Measurements from ENCODE around the gene FER. TPM values are rescaled to one million over a fixed set of nuclear protein-coding genes. Genes with fewer than 3 reads are reported as not detected.
"Not testable (repeated sequence)": the region's sequence is repeated elsewhere in the genome, so short reads cannot be mapped to it uniquely, and the experiment has no call there.

The FER gene
- total RNA-seq, 1 donor from 2014 or later: 19.2 TPM

GRCh38 chr5:109041317-109041716, 293.6 kb downstream of the FER start:
- H3K9me3 ChIP-seq: no peaks in the 10 kb centered on the region
- intact Hi-C loops (cut with DNase I): no loop called here
- no peak for DNase-seq (ENCODE audit: extremely low spot score in 2 of 2)
- no peak overlapping the region for H3K4me3 ChIP-seq
- H3K4me1 ChIP-seq: no peaks in the 10 kb centered on the region
- no peak overlapping the region for H3K27ac ChIP-seq
- H3K36me3 ChIP-seq: no peaks in the 10 kb centered on the region
- H3K27me3 ChIP-seq: no peaks in the 10 kb centered on the region
- TF ChIP-seq POLR2AphosphoS5 (IDR thresholded peaks at IDR 0.05; ENCODE audit: insufficient read depth in 1 of 2, low read depth in 1 of 2) (no peak), POLR2A (IDR thresholded peaks at IDR 0.05) (no peak)
- TF ChIP-seq, protein P1, sequence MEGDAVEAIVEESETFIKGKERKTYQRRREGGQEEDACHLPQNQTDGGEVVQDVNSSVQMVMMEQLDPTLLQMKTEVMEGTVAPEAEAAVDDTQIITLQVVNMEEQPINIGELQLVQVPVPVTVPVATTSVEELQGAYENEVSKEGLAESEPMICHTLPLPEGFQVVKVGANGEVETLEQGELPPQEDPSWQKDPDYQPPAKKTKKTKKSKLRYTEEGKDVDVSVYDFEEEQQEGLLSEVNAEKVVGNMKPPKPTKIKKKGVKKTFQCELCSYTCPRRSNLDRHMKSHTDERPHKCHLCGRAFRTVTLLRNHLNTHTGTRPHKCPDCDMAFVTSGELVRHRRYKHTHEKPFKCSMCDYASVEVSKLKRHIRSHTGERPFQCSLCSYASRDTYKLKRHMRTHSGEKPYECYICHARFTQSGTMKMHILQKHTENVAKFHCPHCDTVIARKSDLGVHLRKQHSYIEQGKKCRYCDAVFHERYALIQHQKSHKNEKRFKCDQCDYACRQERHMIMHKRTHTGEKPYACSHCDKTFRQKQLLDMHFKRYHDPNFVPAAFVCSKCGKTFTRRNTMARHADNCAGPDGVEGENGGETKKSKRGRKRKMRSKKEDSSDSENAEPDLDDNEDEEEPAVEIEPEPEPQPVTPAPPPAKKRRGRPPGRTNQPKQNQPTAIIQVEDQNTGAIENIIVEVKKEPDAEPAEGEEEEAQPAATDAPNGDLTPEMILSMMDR (IDR thresholded peaks at IDR 0.05): no peak

DNA sequence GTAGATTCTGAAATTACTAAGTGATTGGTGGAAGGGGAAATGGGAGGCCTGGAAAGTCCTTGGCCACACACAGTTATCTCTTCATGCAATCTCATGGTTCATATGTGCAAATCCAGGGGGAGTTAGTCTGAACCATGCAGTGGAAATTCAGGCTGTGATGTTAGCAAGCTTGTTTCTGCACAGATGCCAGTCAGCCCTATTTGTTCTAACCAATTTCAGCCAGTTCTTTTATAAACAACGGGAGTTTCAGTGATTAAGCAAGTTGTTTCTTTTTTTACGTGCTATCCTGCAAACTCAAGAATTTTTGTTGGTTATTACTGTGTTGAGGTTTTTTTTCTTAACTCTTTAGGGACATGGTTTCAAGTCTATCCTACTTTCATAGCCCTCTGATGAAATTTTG, 298.0 kb downstream of the FER start:
- no peaks in the 10 kb centered on the region for H3K4me1 ChIP-seq
- no peaks in the 10 kb centered on the region for H3K27me3 ChIP-seq
- TF ChIP-seq POLR2AphosphoS5 (IDR thresholded peaks at IDR 0.05; ENCODE audit: insufficient read depth in 1 of 2, low read depth in 1 of 2) (no peak), POLR2A (IDR thresholded peaks at IDR 0.05) (no peak)
- TF ChIP-seq, protein P1 (IDR thresholded peaks at IDR 0.05): no peak
- H3K9me3 ChIP-seq: no peaks in the 10 kb centered on the region
- H3K4me3 ChIP-seq: no peak overlapping the region
- intact Hi-C loops (cut with DNase I): no loop called here
- no peak for DNase-seq (ENCODE audit: extremely low spot score in 2 of 2)
- no peaks in the 10 kb centered on the region for H3K36me3 ChIP-seq
- no peak overlapping the region for H3K27ac ChIP-seq

- Histone ChIP-seq H3K4me3 (no peak overlapping the region), H3K27ac (no peak overlapping the region), H3K36me3 (no peaks in the 10 kb centered on the region), H3K4me1 (no peaks in the 10 kb centered on the region), H3K27me3 (no peaks in the 10 kb centered on the region), H3K9me3 (no peaks in the 10 kb centered on the region)
- TF ChIP-seq POLR2A (IDR thresholded peaks at IDR 0.05): no peak
- no peak for TF ChIP-seq POLR2AphosphoS5 (IDR thresholded peaks at IDR 0.05; ENCODE audit: insufficient read depth in 1 of 2, low read depth in 1 of 2)
- TF ChIP-seq, protein P1 (IDR thresholded peaks at IDR 0.05): no peak
- intact Hi-C loops (cut with DNase I): no loop called here
- no peak for DNase-seq (ENCODE audit: extremely low spot score in 2 of 2)
These were observed 301.9 kb downstream of the FER start for GRCh38 chr5:109049565-109049964.

- H3K27me3 ChIP-seq; DNase-seq (ENCODE audit: extremely low spot score in 2 of 2); H3K4me3 ChIP-seq; H3K27ac ChIP-seq; H3K4me1 ChIP-seq; H3K9me3 ChIP-seq; H3K36me3 ChIP-seq; intact Hi-C loops (cut with DNase I): not testable (repeated sequence)
These were observed 302.6 kb downstream of the FER start for GRCh38 chr5:109050321-109050720.

DNA sequence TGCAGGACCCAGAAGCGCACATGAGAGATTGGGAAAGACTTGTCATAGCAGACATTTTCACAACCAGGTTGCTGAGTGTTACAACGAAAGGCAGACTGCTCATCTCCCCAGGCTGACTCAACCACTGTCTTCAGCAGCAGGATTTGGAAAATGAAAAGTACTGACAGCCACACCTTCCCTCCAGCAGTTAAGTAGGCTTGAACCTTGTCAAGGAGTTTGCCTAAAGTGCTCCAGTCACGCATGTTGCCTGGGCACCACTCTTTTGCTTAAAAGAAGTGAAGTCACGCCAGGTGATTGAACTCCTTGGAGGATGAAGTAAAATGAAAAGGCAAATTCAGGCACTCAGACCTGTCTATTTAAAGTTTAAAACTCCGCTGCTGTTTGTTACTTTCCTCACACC, 304.5 kb downstream of the FER start:
- intact Hi-C loops (cut with DNase I); DNase-seq (ENCODE audit: extremely low spot score in 2 of 2): not testable (repeated sequence)

GRCh38 chr5:109053995-109054417, 306.3 kb downstream of the FER start:
- H3K27ac ChIP-seq: no peak overlapping the region
- no peaks in the 10 kb centered on the region for H3K27me3 ChIP-seq
- TF ChIP-seq, protein P1 (IDR thresholded peaks at IDR 0.05): no peak
- TF ChIP-seq POLR2AphosphoS5 (IDR thresholded peaks at IDR 0.05; ENCODE audit: insufficient read depth in 1 of 2, low read depth in 1 of 2) (no peak), POLR2A (IDR thresholded peaks at IDR 0.05) (no peak)
- H3K4me3 ChIP-seq: no peak overlapping the region
- H3K9me3 ChIP-seq: no peaks in the 10 kb centered on the region
- H3K4me1 ChIP-seq: no peaks in the 10 kb centered on the region
- intact Hi-C loops (cut with DNase I): no loop called here
- DNase-seq (ENCODE audit: extremely low spot score in 2 of 2): no peak
- H3K36me3 ChIP-seq: no peaks in the 10 kb centered on the region

More for the DNA sequence above, 304.5 kb downstream of the FER start:
- H3K27ac ChIP-seq, H3K9me3 ChIP-seq, H3K36me3 ChIP-seq, H3K4me1 ChIP-seq, H3K4me3 ChIP-seq, H3K27me3 ChIP-seq: not testable (repeated sequence)
